Esophagus squamous epithelium (tissue), 5 donors: ENCODE results near the gene ITK. TPM values are rescaled to one million over a fixed set of nuclear protein-coding genes. Genes with fewer than 3 reads are reported as not detected.

ENCODE experiments used
- DNase-seq: peaks from one replicate; lab custom pipeline; 2025; lab: John Stamatoyannopoulos, UW
- H3K27ac ChIP-seq, 4 donors: fragments of 200-600 bp; sonication (generic); one replicate each; pipeline ENCODE4 v1.5.1; 2016 to 2019; ENCODE audit warnings: mild to moderate bottlenecking in 1 of 4
- H3K27me3 ChIP-seq, 4 donors: fragments of 200-600 bp; sonication (generic); 1 replicate in 3 of 4; 2 replicates in 1 of 4; pipeline versions ENCODE4 v1.5.1 to v1.6.0; 2017 to 2021; ENCODE audit warnings: antibody characterized with exemption in 1 of 4
- H3K36me3 ChIP-seq, 3 donors: fragments of 200-600 bp; sonication (generic); one replicate each; pipeline ENCODE4 v1.5.1; 2016 to 2019
- H3K4me1 ChIP-seq, 3 donors: fragments of 200-600 bp; sonication (generic); one replicate each; pipeline ENCODE4 v1.5.1; 2017 to 2019
- H3K4me3 ChIP-seq, 4 donors: fragments of 200-600 bp; sonication (generic); 1 replicate in 3 of 4; 2 replicates in 1 of 4; pipeline ENCODE4 v1.5.1; 2016 to 2019; ENCODE audit warnings: mild to moderate bottlenecking in 2 of 4, moderate library complexity in 1 of 4
- H3K9me3 ChIP-seq, 3 donors: fragments of 200-600 bp; sonication (generic); one replicate each; pipeline ENCODE4 v1.5.1; 2016 to 2019
- CTCF ChIP-seq, 6 experiments: fragments of 450-650 bp in 4 of 6; fragments of 200-600 bp in 2 of 6; sonication (generic) in 2 of 6; IDR thresholded peaks; one replicate each; pipeline ENCODE4 v1.5.1; 2016 to 2019; ENCODE audit warnings: antibody characterized with exemption in 6 of 6, mild to moderate bottlenecking in 4 of 6, moderate library complexity in 4 of 6
- POLR2A ChIP-seq, 4 donors: fragments of 450-650 bp; IDR thresholded peaks; one replicate each; pipeline ENCODE4 v1.6.1; 2017; ENCODE audit warnings: antibody characterized with exemption in 4 of 4, mild to moderate bottlenecking in 4 of 4, moderate library complexity in 3 of 4
- WGBS, 2 donors: methylation state at CpG; one replicate each; pipeline ENCODE4 v1.1.5; 2018; 5-methylcytosine and 5-hydroxymethylcytosine counted together
- intact Hi-C: fragments of 100-400 bp; cut with DNase I; formaldehyde crosslinking; loops from one replicate; pipeline ENCODE4 v1.15.0; 2022
- total RNA-seq, 4 donors: library from RNA; depleted of rRNA; stranded (reverse); fragments of >200 nt; gene quantifications; one replicate each; pipeline ENCODE4 v1.1.0, GENCODE V29; 2016
- donor health status: DM: yes; HTN: yes; CAD: no.

The ITK gene
- total RNA-seq, 4 donors from 2014 or later = 0.53 to 5.1 (median 3.9) TPM

- TF ChIP-seq CTCF (IDR thresholded peaks at IDR 0.05) (no peak), POLR2A (IDR thresholded peaks at IDR 0.05) (no peak)
- WGBS, 2 donors = 83 to 93% methylated on average over 1 of the region's 1 CpG
- H3K4me3 ChIP-seq = no peak overlapping the region
- no peak overlapping the region for H3K27ac ChIP-seq
- no peaks in the 10 kb centered on the region for H3K9me3 ChIP-seq
- H3K27me3 ChIP-seq = no peaks in the 10 kb centered on the region
- DNase-seq = no peak
- intact Hi-C loops = no loop called here
- no peaks in the 10 kb centered on the region for H3K4me1 ChIP-seq
- no peaks in the 10 kb centered on the region for H3K36me3 ChIP-seq
Measured at GRCh38 chr5:157275403-157275802, 94.8 kb downstream of the ITK start.

GRCh38 chr5:157278319-157279037, 97.8 kb downstream of the ITK start:
- Histone ChIP-seq H3K36me3 (no peaks in the 10 kb centered on the region), H3K4me1 (no peaks in the 10 kb centered on the region), H3K4me3 (no peak overlapping the region), H3K27me3 (no peaks in the 10 kb centered on the region), H3K9me3 (no peaks in the 10 kb centered on the region), H3K27ac (no peak overlapping the region)
- TF ChIP-seq CTCF (IDR thresholded peaks at IDR 0.05) = no peak
- no peak for TF ChIP-seq POLR2A (IDR thresholded peaks at IDR 0.05)
- DNase-seq = no peak
- intact Hi-C loops = no loop called here
- 91 to 96% methylated on average over 2 of the region's 2 CpGs for WGBS, 2 donors

- intact Hi-C loops = no loop called here
- H3K4me1 ChIP-seq = no peaks in the 10 kb centered on the region
- no peak overlapping the region for H3K27ac ChIP-seq
- no peaks in the 10 kb centered on the region for H3K36me3 ChIP-seq
- H3K27me3 ChIP-seq = no peaks in the 10 kb centered on the region
- H3K4me3 ChIP-seq = no peak overlapping the region
- no peak for DNase-seq
- TF ChIP-seq POLR2A (IDR thresholded peaks at IDR 0.05) (no peak), CTCF (IDR thresholded peaks at IDR 0.05) (no peak)
- 62 to 71% methylated on average over 7 of the region's 7 CpGs for WGBS, 2 donors
- H3K9me3 ChIP-seq = no peaks in the 10 kb centered on the region
Measured at GRCh38 chr5:157279605-157280239, 99.1 kb downstream of the ITK start.

- Histone ChIP-seq H3K4me3 (no peak overlapping the region), H3K4me1 (no peaks in the 10 kb centered on the region), H3K27ac (no peak overlapping the region), H3K27me3 (no peaks in the 10 kb centered on the region), H3K36me3 (no peaks in the 10 kb centered on the region), H3K9me3 (no peaks in the 10 kb centered on the region)
- TF ChIP-seq POLR2A (IDR thresholded peaks at IDR 0.05) (no peak), CTCF (IDR thresholded peaks at IDR 0.05) (no peak)
- intact Hi-C loops = no loop called here
- DNase-seq = no peak
- 53 to 68% methylated on average over 3 of the region's 3 CpGs for WGBS, 2 donors
Measured at GRCh38 chr5:157280927-157281326, 100.3 kb downstream of the ITK start.

GRCh38 chr5:157282150-157282549, 101.5 kb downstream of the ITK start:
- TF ChIP-seq CTCF (IDR thresholded peaks at IDR 0.05) (no peak), POLR2A (IDR thresholded peaks at IDR 0.05) (no peak)
- Histone ChIP-seq H3K27ac (no peak overlapping the region), H3K9me3 (no peaks in the 10 kb centered on the region), H3K27me3 (no peaks in the 10 kb centered on the region), H3K4me3 (no peak overlapping the region), H3K4me1 (no peaks in the 10 kb centered on the region), H3K36me3 (peaks cover 0 to 6% (median 0%) of the 10 kb centered on the region in 3 donors)
- DNase-seq = no peak
- intact Hi-C loops = no loop called here
